HG03103 (cell line): Measurements from ENCODE around the gene CDON.

Experiments
- ATAC-seq: cut with Tn5 transposase; IDR thresholded peaks from one replicate; pipeline ENCODE4 v1.9.1; 2021; ENCODE audit warnings: low read depth; ENCODE audit not compliant: unreplicated experiment

The CDON gene, protein sequence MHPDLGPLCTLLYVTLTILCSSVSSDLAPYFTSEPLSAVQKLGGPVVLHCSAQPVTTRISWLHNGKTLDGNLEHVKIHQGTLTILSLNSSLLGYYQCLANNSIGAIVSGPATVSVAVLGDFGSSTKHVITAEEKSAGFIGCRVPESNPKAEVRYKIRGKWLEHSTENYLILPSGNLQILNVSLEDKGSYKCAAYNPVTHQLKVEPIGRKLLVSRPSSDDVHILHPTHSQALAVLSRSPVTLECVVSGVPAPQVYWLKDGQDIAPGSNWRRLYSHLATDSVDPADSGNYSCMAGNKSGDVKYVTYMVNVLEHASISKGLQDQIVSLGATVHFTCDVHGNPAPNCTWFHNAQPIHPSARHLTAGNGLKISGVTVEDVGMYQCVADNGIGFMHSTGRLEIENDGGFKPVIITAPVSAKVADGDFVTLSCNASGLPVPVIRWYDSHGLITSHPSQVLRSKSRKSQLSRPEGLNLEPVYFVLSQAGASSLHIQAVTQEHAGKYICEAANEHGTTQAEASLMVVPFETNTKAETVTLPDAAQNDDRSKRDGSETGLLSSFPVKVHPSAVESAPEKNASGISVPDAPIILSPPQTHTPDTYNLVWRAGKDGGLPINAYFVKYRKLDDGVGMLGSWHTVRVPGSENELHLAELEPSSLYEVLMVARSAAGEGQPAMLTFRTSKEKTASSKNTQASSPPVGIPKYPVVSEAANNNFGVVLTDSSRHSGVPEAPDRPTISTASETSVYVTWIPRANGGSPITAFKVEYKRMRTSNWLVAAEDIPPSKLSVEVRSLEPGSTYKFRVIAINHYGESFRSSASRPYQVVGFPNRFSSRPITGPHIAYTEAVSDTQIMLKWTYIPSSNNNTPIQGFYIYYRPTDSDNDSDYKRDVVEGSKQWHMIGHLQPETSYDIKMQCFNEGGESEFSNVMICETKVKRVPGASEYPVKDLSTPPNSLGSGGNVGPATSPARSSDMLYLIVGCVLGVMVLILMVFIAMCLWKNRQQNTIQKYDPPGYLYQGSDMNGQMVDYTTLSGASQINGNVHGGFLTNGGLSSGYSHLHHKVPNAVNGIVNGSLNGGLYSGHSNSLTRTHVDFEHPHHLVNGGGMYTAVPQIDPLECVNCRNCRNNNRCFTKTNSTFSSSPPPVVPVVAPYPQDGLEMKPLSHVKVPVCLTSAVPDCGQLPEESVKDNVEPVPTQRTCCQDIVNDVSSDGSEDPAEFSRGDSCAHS (N-terminal part only)

DNA sequence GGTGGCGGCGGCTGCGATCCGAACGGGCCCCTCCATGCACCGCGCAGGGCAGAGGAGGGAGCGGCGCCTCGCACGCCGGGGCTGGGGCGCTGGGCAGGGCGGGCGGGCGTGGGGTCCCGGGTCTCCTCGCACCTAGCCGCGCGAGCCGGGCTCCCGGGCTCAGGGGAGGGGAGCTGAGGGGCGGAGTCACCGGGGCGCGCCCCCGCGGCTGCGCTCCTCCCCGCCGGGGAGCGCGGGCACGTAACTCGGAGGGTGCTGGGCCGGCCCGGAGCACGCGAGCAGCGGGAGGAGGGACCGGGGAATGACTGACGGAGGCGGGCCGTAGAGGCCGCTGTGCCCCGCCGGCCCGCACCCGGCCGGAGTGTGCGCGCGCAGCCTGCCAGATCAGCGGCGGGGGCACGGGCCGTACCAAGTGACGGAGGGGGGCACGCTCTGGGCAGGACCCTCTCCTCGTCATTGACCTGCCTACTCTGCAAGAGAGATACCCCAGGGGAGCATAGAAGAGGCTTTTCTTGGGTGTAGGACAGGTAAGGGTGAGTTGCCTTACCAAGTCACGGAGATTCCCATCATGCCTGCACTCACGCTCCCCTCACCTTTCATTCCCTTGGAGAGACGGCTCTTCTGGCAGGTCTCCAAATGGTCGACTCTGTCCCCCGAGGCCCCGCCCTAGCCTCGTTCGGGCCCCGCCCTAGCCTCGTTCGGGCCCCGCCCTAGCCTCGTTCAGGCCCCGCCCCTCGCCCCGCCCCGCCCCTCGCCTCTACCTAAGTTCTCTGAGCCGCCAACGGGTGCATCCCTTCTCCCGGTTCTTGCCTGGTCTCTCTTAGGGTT lies at the start of gene CDON:
CDON (minus strand) TSS at position 188 of the 828 bp plus-strand sequence. CDS start 39,390 bp downstream, outside the sequence.
- peak; percentile 96 for ATAC-seq

DNA sequence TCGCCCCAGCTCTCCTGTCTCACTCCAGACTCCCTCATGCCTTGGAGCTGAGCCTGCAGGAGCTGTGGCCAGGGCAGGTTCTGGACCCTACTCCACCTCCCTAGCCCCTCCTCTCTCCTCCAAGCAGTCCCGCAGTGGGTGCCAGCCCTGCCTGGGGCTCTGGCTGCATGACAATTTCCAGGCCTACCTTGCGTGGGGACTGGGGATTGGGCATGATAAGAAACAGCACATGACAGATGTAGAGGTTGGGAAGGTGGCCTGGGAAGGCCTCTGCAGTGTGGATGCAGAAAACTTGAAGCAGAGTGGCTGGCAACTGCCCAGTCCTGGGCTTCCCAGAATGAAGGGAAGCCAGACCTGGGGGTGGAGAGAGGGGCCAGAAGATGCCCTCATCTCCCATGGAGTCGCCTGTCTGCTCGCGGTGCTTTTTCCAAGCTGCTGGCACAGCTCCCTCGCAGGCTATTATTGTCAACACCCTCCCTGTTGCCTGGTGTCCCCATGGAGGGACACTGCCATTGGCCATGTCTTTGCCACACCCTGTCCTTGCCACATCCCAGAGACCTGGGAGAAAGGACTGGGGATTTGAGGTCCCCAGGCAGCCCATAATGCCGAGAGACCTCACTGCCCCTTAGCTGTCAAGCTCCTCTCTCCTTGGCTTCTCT lies 48.9 kb upstream of the CDON start:
- ATAC-seq = no peak

DNA sequence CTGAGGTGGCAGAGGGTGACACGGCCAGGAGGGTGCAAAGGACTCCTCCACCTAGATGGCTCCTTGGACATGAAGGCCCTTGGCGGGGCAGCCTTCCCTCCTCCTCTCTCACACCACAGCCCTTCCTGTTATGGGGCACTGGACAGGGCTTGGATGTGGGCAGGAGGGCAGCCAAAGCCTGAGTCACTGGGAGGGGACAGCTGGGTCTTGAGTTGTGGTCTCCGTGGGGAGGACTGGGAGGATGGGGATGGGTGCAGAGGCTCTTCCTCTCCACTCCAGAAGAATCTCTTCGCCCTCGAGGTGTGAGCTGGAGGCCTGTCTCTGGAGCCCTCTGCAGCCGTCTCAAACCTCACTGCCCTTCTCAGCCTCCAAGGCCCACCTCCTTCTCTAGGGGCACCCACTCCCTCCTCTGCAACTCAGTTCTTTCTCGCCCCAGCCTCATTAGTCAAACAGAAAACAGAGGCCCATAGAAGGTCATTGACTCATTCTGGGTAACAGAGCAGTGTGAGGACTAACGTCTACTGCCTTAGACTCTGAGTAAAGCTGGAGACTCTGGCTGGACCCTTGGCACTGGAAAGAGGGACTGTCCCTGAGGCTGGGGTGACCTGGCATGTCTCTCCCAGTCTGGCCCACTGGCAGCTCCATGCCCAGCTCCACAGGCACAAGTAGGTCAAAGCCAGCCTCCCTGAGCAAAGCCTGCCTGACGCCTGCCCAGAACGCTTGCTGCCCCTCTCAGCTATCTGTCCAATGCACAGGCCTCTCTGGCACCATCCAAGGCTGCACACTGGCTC lies 47.5 kb upstream of the CDON start:
- ATAC-seq = no peak

DNA sequence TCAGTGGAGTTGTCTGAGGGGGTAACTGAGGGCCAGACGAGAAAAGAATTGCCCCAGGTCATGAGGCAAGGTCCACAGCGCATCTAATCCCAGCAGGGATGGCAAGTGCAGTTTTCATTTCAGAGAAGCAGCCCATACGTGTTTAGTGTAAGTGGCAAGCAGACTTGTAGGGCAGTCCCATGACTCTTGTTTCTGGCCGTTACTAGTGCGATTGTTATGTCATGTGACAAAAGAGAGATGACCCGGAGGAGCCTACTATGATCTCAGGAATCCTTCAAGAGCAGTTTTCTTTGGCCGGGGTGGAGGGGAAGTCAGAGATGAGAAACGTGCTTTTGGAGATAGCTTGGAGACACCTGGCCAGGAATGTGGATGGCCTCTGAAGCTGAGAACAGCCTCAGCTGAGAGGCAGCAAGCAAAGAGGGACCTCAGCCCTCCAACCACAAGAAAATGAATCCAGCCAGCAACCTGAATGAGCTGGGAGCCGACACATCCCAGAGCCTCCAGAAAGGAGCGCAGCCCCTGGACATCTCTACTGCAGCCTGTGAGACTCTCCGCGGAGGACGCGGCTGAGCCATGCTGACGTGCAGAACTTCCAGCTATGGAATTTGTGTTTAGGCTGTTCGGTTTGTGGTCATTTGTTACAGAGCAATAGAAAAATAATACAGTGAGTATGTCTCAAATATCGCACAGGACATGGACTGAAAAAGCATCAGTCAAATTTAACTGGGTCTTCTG lies 44.1 kb upstream of the CDON start:
- ATAC-seq = no peak

DNA sequence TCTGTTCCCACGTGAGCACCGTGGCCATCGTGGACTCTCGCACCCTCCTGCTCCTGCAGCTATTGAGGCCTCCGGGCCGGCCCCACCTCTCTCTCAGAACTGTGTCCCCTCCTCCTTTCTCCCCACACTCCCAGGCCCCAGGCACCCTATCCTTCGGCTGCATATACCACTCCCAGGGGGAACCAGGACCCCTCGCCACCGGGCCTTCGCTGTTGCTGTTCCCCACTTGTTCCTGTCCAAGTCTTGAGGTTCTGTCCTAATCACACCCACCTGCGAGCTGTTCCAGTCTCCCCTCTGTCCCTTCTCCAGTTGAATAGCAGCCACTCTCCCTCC lies 43.0 kb upstream of the CDON start:
- no peak for ATAC-seq

DNA sequence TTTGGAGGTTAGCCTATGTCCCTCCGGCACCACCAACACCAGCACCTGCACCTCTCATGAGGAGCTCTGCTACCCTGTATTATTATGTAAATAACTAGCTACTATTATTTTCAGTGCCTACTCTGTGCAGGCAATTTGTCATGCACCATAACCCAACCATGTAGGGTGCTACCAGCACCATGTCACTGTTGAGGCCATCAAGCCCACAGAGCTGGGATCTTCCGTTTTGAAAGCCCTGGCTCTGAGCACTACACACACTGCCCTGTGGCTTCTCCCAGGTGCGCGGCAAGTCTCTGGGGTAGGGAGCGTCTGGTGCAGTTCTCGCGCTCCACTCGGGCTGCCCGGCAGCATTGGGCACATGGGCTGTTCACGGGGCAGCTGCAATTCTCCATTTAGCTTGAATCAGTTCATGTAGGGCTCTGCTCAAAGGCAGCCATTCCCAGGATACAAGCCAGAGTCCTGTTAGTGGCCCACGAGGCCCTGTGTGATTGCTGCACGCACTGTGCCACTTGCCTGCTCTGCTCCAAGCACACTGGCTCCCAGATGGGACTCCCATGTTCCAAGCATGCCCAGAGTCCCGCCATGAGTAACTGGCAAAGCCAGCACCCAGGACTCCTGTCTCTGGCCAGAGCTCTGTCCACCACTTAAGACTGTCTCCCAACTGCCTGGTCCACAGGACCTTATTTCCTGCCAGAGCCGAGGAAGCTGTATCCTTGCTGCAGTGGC lies 42.5 kb upstream of the CDON start:
- ATAC-seq = no peak

DNA sequence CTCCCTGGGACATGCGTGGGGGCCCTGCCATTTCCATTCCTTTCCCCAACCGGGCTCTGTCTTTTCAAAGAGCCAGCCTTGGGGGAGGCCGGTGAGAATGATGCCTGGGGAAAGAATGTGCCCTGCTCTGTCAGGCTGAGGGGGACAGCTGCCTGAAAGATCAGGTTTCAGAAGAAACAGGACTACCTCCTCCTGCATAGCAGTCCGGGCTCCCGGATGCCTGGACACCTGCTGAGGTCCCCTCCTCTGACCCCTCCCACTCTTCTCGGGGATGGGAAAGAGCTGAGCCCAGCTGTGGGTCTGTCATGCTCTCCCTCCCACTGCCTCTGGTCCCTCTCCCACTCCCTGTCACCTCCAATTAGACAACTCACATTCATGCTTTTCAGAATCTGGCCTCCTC lies 41.8 kb upstream of the CDON start:
- ATAC-seq = no peak

DNA sequence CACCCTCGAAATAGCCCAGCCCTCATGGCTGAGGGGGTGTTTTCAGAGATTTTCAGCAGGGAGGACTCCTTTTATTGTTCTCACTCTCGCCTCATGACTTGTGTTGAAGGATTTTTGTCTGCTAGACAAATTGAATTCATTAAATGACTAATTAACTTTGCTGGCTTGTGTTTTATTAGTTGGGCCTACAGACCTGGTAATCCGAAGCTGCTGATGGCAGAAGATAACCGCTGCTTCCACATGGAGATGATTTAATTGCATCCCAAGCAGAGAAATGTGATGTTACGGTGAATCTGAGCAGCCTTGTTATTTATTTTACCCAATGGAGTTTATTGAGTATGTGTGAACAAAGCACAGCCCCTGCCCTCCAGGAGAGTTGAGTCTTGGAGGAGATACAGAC lies 40.5 kb upstream of the CDON start:
- no peak for ATAC-seq

DNA sequence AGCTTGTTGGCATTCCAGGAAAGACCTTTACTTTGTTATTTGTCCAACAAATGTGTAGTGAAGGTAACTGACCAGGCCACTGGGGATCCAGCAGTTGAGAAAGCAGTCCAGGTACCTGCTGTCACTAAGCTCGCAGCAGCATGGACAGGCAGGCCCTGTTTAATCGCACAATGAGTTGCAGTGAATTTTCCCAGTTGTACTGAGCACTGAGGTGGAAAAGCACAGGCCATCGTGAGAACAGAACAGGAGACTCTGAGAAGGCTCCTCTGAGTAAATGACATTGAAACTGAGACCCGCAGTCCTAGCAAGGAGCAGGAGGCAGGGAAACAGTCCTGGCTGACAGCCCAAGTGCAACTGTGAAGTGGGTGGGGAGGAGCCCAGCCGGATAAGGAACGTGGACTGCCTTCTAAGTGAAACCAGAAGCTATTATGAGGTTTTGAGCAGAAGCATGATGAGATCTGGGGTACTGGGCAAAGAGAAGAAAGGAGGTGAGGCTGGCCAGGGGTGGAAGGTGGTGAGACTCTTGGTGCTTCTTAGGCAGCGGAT lies 39.8 kb upstream of the CDON start:
- no peak for ATAC-seq

DNA sequence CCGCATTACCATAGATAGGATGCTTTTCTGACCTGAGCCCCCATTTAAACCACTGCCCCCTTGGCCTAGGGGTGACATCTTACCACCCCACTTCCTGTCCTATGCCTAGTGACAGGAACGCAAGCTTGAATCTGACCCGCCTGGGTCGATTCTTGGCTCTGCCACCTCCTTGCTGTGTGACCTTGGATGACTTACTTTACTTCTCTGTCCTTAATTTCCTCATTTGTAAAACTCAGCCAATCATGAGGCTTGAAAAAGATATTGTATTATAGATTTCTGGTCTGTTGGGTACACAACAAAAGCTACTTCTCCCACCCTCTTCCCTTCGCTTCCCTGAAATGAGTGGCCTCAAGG lies 39.2 kb upstream of the CDON start:
- no peak for ATAC-seq

DNA sequence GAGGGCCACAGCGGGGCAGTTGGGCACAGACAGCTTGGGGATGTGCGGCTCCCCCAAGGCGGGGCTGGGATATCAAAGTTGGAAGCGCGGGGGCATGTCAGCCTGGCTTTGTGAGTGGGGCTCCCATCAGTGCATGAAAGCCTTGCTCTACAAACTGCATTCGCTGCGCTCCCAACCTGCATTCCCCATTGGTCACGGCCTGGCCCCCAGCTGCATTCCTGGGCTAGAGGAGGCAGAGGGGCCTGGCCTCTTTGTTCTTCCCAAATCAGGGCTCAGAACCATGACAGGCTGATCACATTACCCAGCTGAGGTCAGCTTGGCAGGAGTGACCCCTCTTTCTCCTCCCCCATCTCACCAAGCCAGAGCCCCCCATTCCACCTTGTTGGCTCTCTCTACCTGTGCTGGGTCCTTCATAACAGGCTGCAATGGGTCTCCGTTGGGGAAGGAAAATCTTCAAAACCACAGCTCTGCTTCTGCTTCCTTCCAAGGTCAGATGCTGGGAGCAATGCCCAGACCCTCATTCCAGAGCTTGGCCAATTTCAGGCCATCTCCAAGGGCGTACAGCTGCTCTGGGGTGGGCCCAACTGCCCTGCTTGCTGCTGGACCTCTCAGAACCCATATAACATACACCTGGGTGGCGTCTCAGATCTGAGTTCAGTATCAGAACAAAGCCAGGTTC lies 38.7 kb upstream of the CDON start:
- ATAC-seq = no peak

DNA sequence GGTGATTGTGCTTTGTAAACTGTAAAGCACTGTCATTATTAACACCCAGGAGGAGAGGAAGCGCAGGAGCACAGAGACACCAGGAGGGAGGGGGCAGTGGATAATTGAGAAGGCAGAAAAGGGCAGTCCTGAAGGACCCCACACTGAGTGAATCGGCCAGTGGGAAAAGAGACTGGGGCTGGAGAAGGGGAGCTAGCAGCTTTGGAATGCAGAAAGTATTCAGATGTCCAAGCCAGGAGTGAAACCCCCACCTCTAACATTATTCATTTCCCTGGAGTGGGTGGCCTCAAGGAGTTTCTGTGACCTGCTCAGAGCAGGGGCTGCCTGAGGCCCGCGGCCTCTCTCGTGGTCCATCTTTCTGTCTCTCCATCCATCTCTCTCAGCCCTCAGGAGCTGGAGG lies 38.0 kb upstream of the CDON start:
- ATAC-seq = no peak

DNA sequence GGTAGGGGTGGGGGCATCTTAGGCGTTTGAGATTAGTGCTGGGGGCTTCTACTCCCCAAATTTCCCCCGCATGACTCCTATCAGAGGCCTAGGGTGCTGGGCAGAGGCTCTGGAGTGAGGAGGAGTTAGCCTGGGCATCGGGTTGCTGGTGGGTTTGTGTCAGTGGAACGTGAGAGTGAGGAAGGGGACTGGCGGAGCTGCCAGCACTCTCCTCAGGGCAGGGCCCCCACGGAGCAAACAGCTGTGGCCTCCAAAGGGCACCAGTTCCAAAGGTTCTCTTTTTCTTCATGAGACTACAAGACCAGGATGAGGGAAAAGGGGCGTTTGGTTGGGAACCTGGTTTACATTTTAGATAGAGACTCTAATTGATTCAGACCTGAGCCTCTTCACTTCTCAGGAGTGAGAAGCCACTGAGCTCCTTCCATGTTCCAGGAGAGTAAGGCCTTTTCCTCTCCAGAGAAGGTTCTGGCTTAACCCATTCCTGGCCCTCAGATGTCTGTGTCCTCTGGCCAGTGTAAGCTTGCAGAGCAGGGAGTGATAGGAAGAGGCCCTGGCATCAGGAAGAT lies 35.6 kb upstream of the CDON start:
- no peak for ATAC-seq

DNA sequence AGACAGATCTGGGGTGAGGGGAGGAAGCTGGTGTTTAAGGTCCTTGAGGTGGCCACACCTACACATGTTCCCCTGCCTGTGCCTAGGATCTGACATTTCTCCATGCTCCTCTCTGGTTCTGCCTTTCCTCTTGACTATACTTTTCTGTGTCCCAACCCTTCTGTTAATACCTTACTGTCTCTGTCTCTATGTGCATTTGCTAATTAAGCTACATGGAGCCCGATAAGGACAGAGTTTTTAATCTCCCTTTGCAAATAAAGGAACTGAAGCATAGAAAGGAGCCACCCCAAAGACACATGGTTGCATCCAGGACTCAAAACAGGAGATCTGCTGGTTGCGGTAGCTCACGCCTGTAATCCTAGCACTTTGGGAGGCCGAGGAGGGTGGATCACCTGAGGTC lies 33.1 kb upstream of the CDON start:
- no peak for ATAC-seq

DNA sequence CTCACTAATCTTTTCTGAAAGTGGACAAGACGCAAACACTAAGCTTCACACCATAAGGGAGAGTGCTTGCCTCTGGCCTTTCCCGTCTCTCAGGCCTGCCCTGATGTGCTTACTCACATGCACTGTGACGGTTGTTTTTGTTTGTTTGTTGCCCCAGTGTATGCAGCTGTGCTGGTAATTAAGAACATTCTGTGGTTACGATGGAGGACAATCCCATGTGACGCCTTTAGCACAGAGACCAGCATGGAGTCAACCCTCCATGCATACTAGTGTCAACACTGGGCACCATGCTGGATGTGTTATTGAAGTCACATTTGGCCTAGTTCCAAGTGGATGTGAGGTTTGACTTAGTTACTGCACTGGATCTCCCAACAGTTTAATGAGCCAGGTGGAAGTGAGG lies 27.8 kb upstream of the CDON start:
- no peak for ATAC-seq

DNA sequence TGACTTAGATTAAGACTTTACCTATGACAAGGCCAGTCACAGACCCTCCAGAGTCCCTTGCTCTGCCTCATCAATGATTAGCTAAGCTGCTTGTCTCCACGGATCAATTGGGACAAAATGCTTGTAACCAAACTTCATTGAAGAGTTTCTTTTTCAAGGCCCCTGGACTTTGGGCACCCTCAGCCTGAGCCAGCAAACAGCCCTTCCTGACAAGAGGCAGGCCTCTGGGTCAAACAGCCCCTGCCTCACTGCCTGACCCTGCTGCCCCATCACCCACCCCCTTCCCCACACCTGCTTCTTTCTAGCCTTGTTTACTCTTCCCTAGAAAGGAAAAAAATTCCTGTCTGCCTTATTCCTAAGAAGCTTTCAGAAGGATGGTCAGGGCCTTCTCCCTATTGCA lies 26.3 kb upstream of the CDON start:
- ATAC-seq = no peak

DNA sequence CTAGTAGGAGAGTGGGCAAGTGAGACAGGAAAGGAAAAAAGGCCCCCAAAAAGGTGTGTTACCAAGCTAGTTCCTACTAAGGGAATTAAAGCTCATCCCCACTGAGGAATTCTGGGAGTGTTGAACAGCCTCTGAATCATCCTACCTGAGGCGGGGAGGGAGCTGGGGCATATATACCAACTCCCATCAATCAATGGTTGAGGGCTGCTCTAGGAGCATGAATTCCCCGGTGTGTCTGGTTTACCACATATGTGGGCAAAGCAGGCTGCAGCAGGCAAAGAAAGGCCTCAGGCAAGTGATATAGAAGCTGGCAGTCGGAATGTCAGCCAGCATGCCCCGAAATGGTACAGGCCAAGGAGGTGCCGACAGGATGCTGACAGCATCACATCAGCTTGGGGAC lies 23.6 kb upstream of the CDON start:
- ATAC-seq = no peak
